HepG2 (cell line): ENCODE data around the gene XKR7. TPM values are rescaled to one million over a fixed set of nuclear protein-coding genes. Genes with fewer than 3 reads are reported as not detected.

Experiments used
- ARNT2 ChIP-seq: sonication (generic); formaldehyde crosslinking; IDR thresholded peaks from 2 replicates; pipeline ENCODE4 v1.8.0; 2022; ENCODE audit warnings: mild to moderate bottlenecking, low read depth, missing genetic modification reagents, moderate library complexity
- EED ChIP-seq: sonication (generic); formaldehyde crosslinking; IDR thresholded peaks from 2 replicates; pipeline ENCODE4 v1.5.0; 2020; ENCODE audit warnings: mild to moderate bottlenecking, missing genetic modification reagents
- FOXC1 ChIP-seq: sonication (generic); formaldehyde crosslinking; IDR thresholded peaks from 2 replicates; pipeline ENCODE4 v1.8.0; 2022; ENCODE audit warnings: mild to moderate bottlenecking, missing genetic modification reagents, borderline replicate concordance
- MED8 ChIP-seq: sonication (generic); formaldehyde crosslinking; IDR thresholded peaks from 2 replicates; pipeline ENCODE4 v1.8.1; 2023; ENCODE audit warnings: mild to moderate bottlenecking, missing genetic modification reagents; ENCODE audit not compliant: insufficient replicate concordance
- NFIC ChIP-seq: IDR thresholded peaks from 2 replicates; pipeline ENCODE4 v1.6.1; 2012; ENCODE audit warnings: mild to moderate bottlenecking, low read length, inconsistent platforms
- NFKBIZ ChIP-seq: IDR thresholded peaks from 2 replicates; pipeline ENCODE4 v1.6.1; 2018; ENCODE audit warnings: missing genetic modification reagents, missing compliant biosample characterization
- NR3C1 ChIP-seq: sonication (generic); formaldehyde crosslinking; IDR thresholded peaks from 2 replicates; pipeline ENCODE4 v1.4.0; 2020; ENCODE audit warnings: missing genetic modification reagents
- PCBP1 ChIP-seq: fragments of 200-400 bp; formaldehyde crosslinking; IDR thresholded peaks from 2 replicates; pipeline ENCODE4 v1.6.1; 2017; ENCODE audit warnings: mild to moderate bottlenecking, low read depth, low read length, borderline replicate concordance
- RELA ChIP-seq: sonication (generic); formaldehyde crosslinking; IDR thresholded peaks from 2 replicates; pipeline ENCODE4 v1.4.0; 2020; ENCODE audit warnings: missing genetic modification reagents
- RFX5 ChIP-seq: IDR thresholded peaks from 2 replicates; pipeline ENCODE4 v1.6.1; 2011; ENCODE audit warnings: low read depth, low read length, improper control_type of control experiment
- SNAPC2 ChIP-seq: sonication (generic); formaldehyde crosslinking; IDR thresholded peaks from 2 replicates; pipeline ENCODE4 v1.8.1; 2022; ENCODE audit warnings: mild to moderate bottlenecking, missing genetic modification reagents
- ZNF589 ChIP-seq: sonication (generic); formaldehyde crosslinking; conservative IDR thresholded peaks from 2 replicates; pipeline ENCODE4 v1.8.0; 2022; ENCODE audit warnings: mild to moderate bottlenecking, moderate library complexity, missing genetic modification reagents
- ZNF598 ChIP-seq: sonication (generic); formaldehyde crosslinking; IDR thresholded peaks from 2 replicates; pipeline ENCODE4 v1.5.1; 2020; ENCODE audit warnings: mild to moderate bottlenecking, missing genetic modification reagents, borderline replicate concordance
- ZNF674 ChIP-seq: sonication (generic); formaldehyde crosslinking; IDR thresholded peaks from 2 replicates; pipeline ENCODE4 v1.5.0; 2020; ENCODE audit warnings: low read depth, mild to moderate bottlenecking, missing genetic modification reagents
- ZNF703 ChIP-seq: sonication (generic); formaldehyde crosslinking; IDR thresholded peaks from 2 replicates; pipeline ENCODE4 v1.5.1; 2020; ENCODE audit warnings: missing genetic modification reagents, mild to moderate bottlenecking, moderate library complexity, borderline replicate concordance
- ZNF713 ChIP-seq: sonication (generic); formaldehyde crosslinking; IDR thresholded peaks from 2 replicates; pipeline ENCODE4 v1.4.0; 2020; ENCODE audit warnings: mild to moderate bottlenecking, missing genetic modification reagents
- ZNF768 ChIP-seq: sonication (generic); formaldehyde crosslinking; IDR thresholded peaks from 2 replicates; pipeline ENCODE4 v1.4.0; 2020; ENCODE audit warnings: missing genetic modification reagents
- polyA plus RNA-seq, 8 experiments: library from polyadenylated mRNA; depleted of rRNA in 3 of 8; stranded (reverse) in 7 of 8; unstranded in 1 of 8; fragments of >200 nt; fragmentation: Illumina TruSeq in 4 of 8; extraction: Trizol in 4 of 8; gene quantifications; 2 replicates each; pipeline versions ENCODE4 v1.2.1 to v1.2.3, GENCODE V29; 2011 to 2016; ENCODE audit warnings: low read depth in 4 of 8, missing spikeins in 1 of 8, mixed read lengths in 1 of 8; ENCODE audit not compliant: insufficient read depth in 1 of 8
- total RNA-seq, 5 experiments: library from RNA; depleted of rRNA; stranded (reverse); fragments of >200 nt; fragmentation: Illumina TruSeq; extraction: Trizol; gene quantifications; 2 replicates each; pipeline ENCODE4 v1.2.3, GENCODE V29; 2016; ENCODE audit warnings: low read depth in 1 of 5
- TF ChIP-seq, protein P1 (sequence below): sonication (generic); formaldehyde crosslinking; IDR thresholded peaks from 2 replicates; pipeline ENCODE4 v1.4.0; 2020; ENCODE audit warnings: mild to moderate bottlenecking, missing genetic modification reagents
- TF ChIP-seq, protein P2 (sequence below): sonication (generic); formaldehyde crosslinking; IDR thresholded peaks from 2 replicates; pipeline ENCODE4 v1.5.0; 2020; ENCODE audit warnings: mild to moderate bottlenecking, missing genetic modification reagents
- TF ChIP-seq, protein P3 (sequence below): sonication (generic); formaldehyde crosslinking; IDR thresholded peaks from 2 replicates; pipeline ENCODE4 v1.5.0; 2020; ENCODE audit warnings: missing genetic modification reagents, mild to moderate bottlenecking, borderline replicate concordance
- TF ChIP-seq, protein P4 (sequence below): sonication (generic); formaldehyde crosslinking; IDR thresholded peaks from 2 replicates; pipeline ENCODE4 v1.4.0; 2020; ENCODE audit warnings: mild to moderate bottlenecking, missing genetic modification reagents

XKR7 gene
- total and polyA plus RNA-seq, 2 of the 13 experiments (the other 11 are each of a cell fraction or from before 2014, with no cell fraction given), result not detected

DNA sequence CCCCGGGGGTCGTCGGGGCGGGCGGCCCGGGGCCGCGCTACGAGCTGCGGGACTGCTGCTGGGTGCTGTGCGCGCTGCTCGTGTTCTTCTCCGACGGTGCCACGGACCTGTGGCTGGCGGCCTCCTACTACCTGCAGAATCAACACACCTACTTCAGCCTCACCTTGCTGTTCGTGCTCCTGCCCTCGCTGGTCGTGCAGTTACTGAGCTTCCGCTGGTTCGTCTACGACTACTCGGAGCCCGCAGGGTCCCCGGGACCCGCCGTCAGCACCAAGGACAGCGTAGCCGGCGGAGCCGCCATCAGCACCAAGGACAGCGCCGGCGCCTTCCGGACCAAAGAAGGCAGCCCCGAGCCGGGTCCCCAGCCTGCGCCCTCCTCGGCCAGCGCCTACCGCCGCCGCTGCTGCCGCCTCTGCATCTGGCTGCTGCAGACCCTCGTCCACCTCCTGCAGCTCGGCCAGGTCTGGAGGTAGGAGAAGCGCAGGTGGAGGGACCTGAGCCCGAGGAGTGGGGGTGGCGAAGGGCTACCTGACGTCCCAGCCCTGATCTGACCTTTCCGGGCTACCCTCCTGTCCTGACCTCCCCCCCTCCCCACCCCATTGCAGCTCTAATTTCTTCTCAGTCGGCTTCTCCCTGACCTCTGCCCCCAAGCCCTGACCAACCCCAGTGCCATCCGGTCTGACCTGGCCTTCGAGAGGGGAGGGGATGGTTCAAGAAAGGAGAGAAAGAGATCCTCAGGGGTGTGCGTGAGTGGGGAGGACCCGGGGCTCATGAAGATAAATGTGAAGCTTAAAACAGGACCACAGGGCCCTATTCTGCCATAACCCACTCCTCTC is 558 bp downstream of the XKR7 start (continued):
- TF ChIP-seq, protein P1, sequence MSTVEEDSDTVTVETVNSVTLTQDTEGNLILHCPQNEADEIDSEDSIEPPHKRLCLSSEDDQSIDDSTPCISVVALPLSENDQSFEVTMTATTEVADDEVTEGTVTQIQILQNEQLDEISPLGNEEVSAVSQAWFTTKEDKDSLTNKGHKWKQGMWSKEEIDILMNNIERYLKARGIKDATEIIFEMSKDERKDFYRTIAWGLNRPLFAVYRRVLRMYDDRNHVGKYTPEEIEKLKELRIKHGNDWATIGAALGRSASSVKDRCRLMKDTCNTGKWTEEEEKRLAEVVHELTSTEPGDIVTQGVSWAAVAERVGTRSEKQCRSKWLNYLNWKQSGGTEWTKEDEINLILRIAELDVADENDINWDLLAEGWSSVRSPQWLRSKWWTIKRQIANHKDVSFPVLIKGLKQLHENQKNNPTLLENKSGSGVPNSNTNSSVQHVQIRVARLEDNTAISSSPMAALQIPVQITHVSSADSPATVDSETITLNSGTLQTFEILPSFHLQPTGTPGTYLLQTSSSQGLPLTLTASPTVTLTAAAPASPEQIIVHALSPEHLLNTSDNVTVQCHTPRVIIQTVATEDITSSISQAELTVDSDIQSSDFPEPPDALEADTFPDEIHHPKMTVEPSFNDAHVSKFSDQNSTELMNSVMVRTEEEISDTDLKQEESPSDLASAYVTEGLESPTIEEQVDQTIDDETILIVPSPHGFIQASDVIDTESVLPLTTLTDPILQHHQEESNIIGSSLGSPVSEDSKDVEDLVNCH, result peak; percentile 100
- TF ChIP-seq RELA (CRISPR knock-in tag) (peak; percentile 100), FOXC1 (CRISPR knock-in tag) (peak; percentile 100), ZNF589 (peak; percentile 100), NFIC (no peak), ZNF703 (peak; percentile 100), SNAPC2 (CRISPR knock-in tag) (peak; percentile 100), RFX5 (peak; percentile 72), ZNF598 (CRISPR knock-in tag) (peak; percentile 100), ZNF713 (CRISPR knock-in tag) (peak; percentile 100), NFKBIZ (CRISPR knock-in tag) (peak; percentile 100), EED (CRISPR knock-in tag) (peak; percentile 100), MED8 (peak; percentile 100), ZNF674 (CRISPR knock-in tag) (peak; percentile 100), ARNT2 (peak; percentile 100), PCBP1 (no peak), NR3C1 (CRISPR knock-in tag) (peak; percentile 100), ZNF768 (CRISPR knock-in tag) (peak; percentile 99)
- TF ChIP-seq, protein P2, sequence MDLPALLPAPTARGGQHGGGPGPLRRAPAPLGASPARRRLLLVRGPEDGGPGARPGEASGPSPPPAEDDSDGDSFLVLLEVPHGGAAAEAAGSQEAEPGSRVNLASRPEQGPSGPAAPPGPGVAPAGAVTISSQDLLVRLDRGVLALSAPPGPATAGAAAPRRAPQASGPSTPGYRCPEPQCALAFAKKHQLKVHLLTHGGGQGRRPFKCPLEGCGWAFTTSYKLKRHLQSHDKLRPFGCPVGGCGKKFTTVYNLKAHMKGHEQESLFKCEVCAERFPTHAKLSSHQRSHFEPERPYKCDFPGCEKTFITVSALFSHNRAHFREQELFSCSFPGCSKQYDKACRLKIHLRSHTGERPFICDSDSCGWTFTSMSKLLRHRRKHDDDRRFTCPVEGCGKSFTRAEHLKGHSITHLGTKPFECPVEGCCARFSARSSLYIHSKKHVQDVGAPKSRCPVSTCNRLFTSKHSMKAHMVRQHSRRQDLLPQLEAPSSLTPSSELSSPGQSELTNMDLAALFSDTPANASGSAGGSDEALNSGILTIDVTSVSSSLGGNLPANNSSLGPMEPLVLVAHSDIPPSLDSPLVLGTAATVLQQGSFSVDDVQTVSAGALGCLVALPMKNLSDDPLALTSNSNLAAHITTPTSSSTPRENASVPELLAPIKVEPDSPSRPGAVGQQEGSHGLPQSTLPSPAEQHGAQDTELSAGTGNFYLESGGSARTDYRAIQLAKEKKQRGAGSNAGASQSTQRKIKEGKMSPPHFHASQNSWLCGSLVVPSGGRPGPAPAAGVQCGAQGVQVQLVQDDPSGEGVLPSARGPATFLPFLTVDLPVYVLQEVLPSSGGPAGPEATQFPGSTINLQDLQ (CRISPR knock-in tag), result peak; percentile 100
- TF ChIP-seq, protein P3, sequence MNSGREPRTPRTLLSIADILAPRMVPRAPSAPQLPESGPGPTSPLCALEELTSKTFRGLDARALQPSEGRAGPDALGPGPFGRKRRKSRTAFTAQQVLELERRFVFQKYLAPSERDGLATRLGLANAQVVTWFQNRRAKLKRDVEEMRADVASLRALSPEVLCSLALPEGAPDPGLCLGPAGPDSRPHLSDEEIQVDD, result peak; percentile 100
- TF ChIP-seq, protein P4, sequence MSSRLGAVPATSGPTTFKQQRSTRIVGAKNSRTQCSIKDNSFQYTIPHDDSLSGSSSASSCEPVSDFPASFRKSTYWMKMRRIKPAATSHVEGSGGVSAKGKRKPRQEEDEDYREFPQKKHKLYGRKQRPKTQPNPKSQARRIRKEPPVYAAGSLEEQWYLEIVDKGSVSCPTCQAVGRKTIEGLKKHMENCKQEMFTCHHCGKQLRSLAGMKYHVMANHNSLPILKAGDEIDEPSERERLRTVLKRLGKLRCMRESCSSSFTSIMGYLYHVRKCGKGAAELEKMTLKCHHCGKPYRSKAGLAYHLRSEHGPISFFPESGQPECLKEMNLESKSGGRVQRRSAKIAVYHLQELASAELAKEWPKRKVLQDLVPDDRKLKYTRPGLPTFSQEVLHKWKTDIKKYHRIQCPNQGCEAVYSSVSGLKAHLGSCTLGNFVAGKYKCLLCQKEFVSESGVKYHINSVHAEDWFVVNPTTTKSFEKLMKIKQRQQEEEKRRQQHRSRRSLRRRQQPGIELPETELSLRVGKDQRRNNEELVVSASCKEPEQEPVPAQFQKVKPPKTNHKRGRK, result peak; percentile 97
